K562 (cell line): ENCODE measurements around the gene LTB4R2. TPM values are rescaled to one million over a fixed set of nuclear protein-coding genes. Genes with fewer than 3 reads are reported as not detected.
A peak's percentile ranks its signal among the peaks of the same experiment; 100 is the strongest.

ENCODE experiments used
- ATAC-seq: fragments of 200-7000 bp; cut with Tn5 transposase; 3 replicates; pipeline ENCODE4 v1.9.1; 2020; ENCODE audit warnings: moderate library complexity
- Bru-seq: library from RNA; stranded (reverse); fragments of 400-500 nt; gene quantifications from one replicate; lab custom pipeline; 2021; lab: Mats Ljungman, UMichigan
- BruChase-seq, 2 experiments: library from RNA; stranded (reverse); fragments of 400-500 nt; gene quantifications; one replicate each; lab custom pipeline; 2021; lab: Mats Ljungman, UMichigan
- BruUV-seq: library from RNA; stranded (reverse); fragments of 400-500 nt; replicated peaks from 2 replicates; lab custom pipeline; 2021; lab: Mats Ljungman, UMichigan
- CTCF ChIA-PET: fragments of 300-600 bp; formaldehyde crosslinking; extraction: SDS; loops from one replicate; lab custom pipeline; 2021; ENCODE audit warnings: low intra/inter-chr PET ratio; lab: Yijun Ruan, JAX
- POLR2A ChIA-PET: fragments of 300-600, 350-650 bp; sonication (Branson Sonifier 250); formaldehyde crosslinking; extraction: SDS; loops from one replicate; lab custom pipeline; 2021; ENCODE audit warnings: antibody characterized with exemption, inconsistent platforms; lab: Yijun Ruan, JAX
- DNase-seq, 4 experiments: peaks; one replicate each; pipeline versions ENCODE4 v3.0.0 to v3.0.0-alpha.2; 2011 to 2018; ENCODE audit warnings: low spot score in 3 of 4, mixed read lengths in 3 of 4; ENCODE audit errors: extremely low read depth in 1 of 4
- FAIRE-seq: peaks from 2 replicates; lab custom pipeline; 2011; peaks lifted over from hg19 to GRCh38; lab: Jason Lieb, UNC
- H2AFZ ChIP-seq: 2 replicates; pipeline ENCODE4 v1.6.0; 2011; ENCODE audit warnings: low read depth, low read length, control low read depth, inconsistent platforms
- H3K27ac ChIP-seq: fragments of 200-600 bp; 3 replicates; pipeline ENCODE4 v1.8.0; 2011; ENCODE audit warnings: low read depth, mild to moderate bottlenecking, control low read depth, inconsistent platforms, low read length, moderate library complexity, mixed read lengths; ENCODE audit errors: extremely low read depth
- H3K27me3 ChIP-seq, 2 experiments: fragments of 300-600 bp in 1 of 2; 2 replicates in 1 of 2; 3 replicates in 1 of 2; pipeline versions ENCODE4 v1.6.0 to v1.8.0; 2011; ENCODE audit warnings: inconsistent platforms in 2 of 2, low read length in 2 of 2, mild to moderate bottlenecking in 1 of 2, mixed read lengths in 1 of 2, moderate library complexity in 1 of 2; ENCODE audit not compliant: control insufficient read depth in 2 of 2, insufficient read depth in 2 of 2
- H3K36me3 ChIP-seq: fragments of 300-600 bp; 3 replicates; pipeline ENCODE4 v1.8.0; 2011; ENCODE audit warnings: mild to moderate bottlenecking, low read length, inconsistent platforms; ENCODE audit not compliant: control insufficient read depth, insufficient read depth
- H3K4me1 ChIP-seq, 2 experiments: fragments of 200-600 bp in 1 of 2; replicated peaks in 1 of 2; 2 replicates in 1 of 2; 3 replicates in 1 of 2; pipeline versions ENCODE4 v1.5.1 to v1.8.0; 2011; ENCODE audit warnings: inconsistent platforms in 2 of 2, low read length in 2 of 2, mild to moderate bottlenecking in 1 of 2, mixed read lengths in 1 of 2, moderate library complexity in 1 of 2; ENCODE audit not compliant: control insufficient read depth in 2 of 2, insufficient read depth in 2 of 2
- H3K4me2 ChIP-seq: 2 replicates; pipeline ENCODE4 v1.6.1; 2011; ENCODE audit warnings: low read length, control low read depth, inconsistent platforms, mixed read lengths; ENCODE audit not compliant: insufficient read depth
- H3K4me3 ChIP-seq: fragments of 200-600 bp; sonication (generic), shearing (Covaris generic); 2 replicates; pipeline ENCODE4 v1.5.1; 2016; ENCODE audit warnings: control low read depth, inconsistent platforms
- H3K79me2 ChIP-seq: fragments of 200-600 bp; 3 replicates; pipeline ENCODE4 v1.8.0; 2011; ENCODE audit warnings: low read length, inconsistent platforms; ENCODE audit not compliant: control insufficient read depth, insufficient read depth
- H3K9ac ChIP-seq, 2 experiments: 2 replicates each; pipeline versions ENCODE4 v1.6.0 to v1.6.1; 2011; ENCODE audit warnings: low read depth in 2 of 2, low read length in 2 of 2, control low read depth in 1 of 2, inconsistent platforms in 1 of 2, mild to moderate bottlenecking in 1 of 2, mixed read lengths in 1 of 2; ENCODE audit not compliant: insufficient read depth in 1 of 2
- H3K9me1 ChIP-seq: one replicate; pipeline ENCODE4 v1.6.0; 2011; ENCODE audit warnings: inconsistent platforms, mild to moderate bottlenecking, low read length, moderate library complexity; ENCODE audit not compliant: control insufficient read depth, insufficient read depth
- H3K9me3 ChIP-seq: replicated peaks from 2 replicates; pipeline ENCODE4 v1.5.1; 2011; ENCODE audit warnings: low read depth, low read length, inconsistent platforms; ENCODE audit not compliant: control insufficient read depth, insufficient read depth
- H4K20me1 ChIP-seq: replicated peaks from 2 replicates; pipeline ENCODE4 v1.6.1; 2011; ENCODE audit warnings: low read length, inconsistent platforms, mixed read lengths; ENCODE audit not compliant: control insufficient read depth, insufficient read depth
- MYC ChIP-seq, 2 experiments: fragments of 250-450 bp in 1 of 2; sonication (Bioruptor Pico) in 1 of 2; IDR thresholded peaks; 2 replicates each; pipeline versions ENCODE4 v1.5.1 to v1.6.1; 2012 to 2021; ENCODE audit warnings: low read depth in 2 of 2, borderline replicate concordance in 1 of 2, improper control_type of control experiment in 1 of 2, low read length in 1 of 2, mild to moderate bottlenecking in 1 of 2, moderate library complexity in 1 of 2
- ZFP36 ChIP-seq: fragments of 150-350 bp; IDR thresholded peaks from 2 replicates; pipeline ENCODE4 v1.6.1; 2018; ENCODE audit warnings: low read length, low read depth; ENCODE audit not compliant: partially characterized antibody
- ZNF75A ChIP-seq: fragments of 450-650 bp; formaldehyde crosslinking; IDR thresholded peaks from 2 replicates; pipeline ENCODE4 v1.4.0; 2020; ENCODE audit warnings: mild to moderate bottlenecking
- WGBS: fragments of 100-300 bp; shearing (Covaris generic); methylation state at CpG from one replicate; pipeline ENCODE4 v1.1.6; 2016; ENCODE audit warnings: low coverage, mixed read lengths; ENCODE audit not compliant: insufficient coverage; ENCODE audit errors: missing lambda C conversion rate; 5-methylcytosine and 5-hydroxymethylcytosine counted together
- in situ Hi-C: fragments of 300-500 bp; cut with MboI; formaldehyde crosslinking; loops from 4 replicates; pipeline ENCODE4 v1.15.0; 2018; ENCODE audit warnings: inconsistent platforms, mixed read lengths
- intact Hi-C: fragments of 100-400 bp; cut with micrococcal nuclease; formaldehyde crosslinking; loops from 2 replicates; pipeline ENCODE4 v1.14.2; 2022
- long read RNA-seq, 3 experiments: library from polyadenylated mRNA in 2 of 3; library from RNA in 1 of 3; unstranded in 2 of 3; stranded (forward) in 1 of 3; transcript quantifications; one replicate each; pipeline ENCODE4 v2.0.0, GENCODE V29; 2019 to 2022
- polyA minus RNA-seq, 3 experiments: library from RNA; depleted of rRNA, polyadenylated mRNA; stranded (reverse); fragments of >200 nt; gene quantifications; 2 replicates each; pipeline ENCODE4 v1.2.3, GENCODE V29; 2011
- polyA plus RNA-seq, 8 experiments: library from polyadenylated mRNA; depleted of rRNA in 4 of 8; stranded (reverse) in 5 of 8; unstranded in 3 of 8; fragments of >200 nt; fragmentation: Nextera tagmentation in 2 of 8; fragmentation: Illumina TruSeq in 1 of 8; extraction: Ambion mirVana in 2 of 8; extraction: Trizol in 1 of 8; gene quantifications; 2 replicates each; pipeline versions ENCODE4 v1.2.1 to v1.2.3, GENCODE V29; 2011 to 2014; ENCODE audit warnings: inconsistent platforms in 1 of 8, missing spikeins in 1 of 8
- total RNA-seq, 7 experiments: library from RNA; depleted of rRNA in 6 of 7; stranded (reverse); fragments of >200 nt in 6 of 7; fragmentation: Illumina TruSeq in 2 of 7; extraction: Trizol in 2 of 7; gene quantifications; 2 replicates each; pipeline versions ENCODE4 v1.2.1 to v1.2.3, GENCODE V29; 2011 to 2021; ENCODE audit warnings: low replicate concordance in 1 of 7
- TF ChIP-seq, protein P1 (sequence below): sonication (generic); formaldehyde crosslinking; IDR thresholded peaks from 2 replicates; pipeline ENCODE4 v1.8.1; 2023; ENCODE audit warnings: mild to moderate bottlenecking, missing genetic modification reagents

Gene LTB4R2
- 25.8 and 60.8 TPM in 2 replicates for total RNA-seq (2011; cell fraction: chromatin; rRNA removed; ENCODE audit: low replicate concordance)
- 33.2 and 38.2 TPM in 2 replicates for total RNA-seq (2011; cell fraction: nucleolus; rRNA removed)
- 30.5 and 42.4 TPM in 2 replicates for total RNA-seq (2011; cell fraction: nucleoplasm; rRNA removed)
- total RNA-seq (2014; rRNA removed) (3.9 and 5.8 TPM in 2 replicates), total RNA-seq (2014; rRNA removed; fragmentation: Illumina TruSeq; extraction: Trizol) (2.1 and 2.4 TPM in 2 replicates), total RNA-seq (2015; rRNA removed; fragmentation: Illumina TruSeq; extraction: Trizol) (2.5 and 3.1 TPM in 2 replicates), total RNA-seq (2021) (6.9 and 9.4 TPM in 2 replicates), polyA plus RNA-seq (2011; rRNA removed) (2.5 and 3.2 TPM in 2 replicates), polyA plus RNA-seq (2014; fragmentation: Illumina TruSeq; extraction: Trizol) (2.6 and 2.7 TPM in 2 replicates), polyA plus RNA-seq (2014; fragmentation: Nextera tagmentation; extraction: Ambion mirVana) (under 1 TPM in 1 of 2 experiments, not detected in 1; 0.03 TPM), polyA plus RNA-seq (2014; rRNA removed) (8.6 and 11.6 TPM in 2 replicates), polyA minus RNA-seq (2011; rRNA and poly(A)+ RNA removed) (2.2 and 2.5 TPM in 2 replicates), Bru-seq, nascent RNA (percentile 66 among the genes with signal in this experiment), BruChase-seq, experiment 1, labeled RNA remaining after a 2-hour chase (percentile 65 among the genes with signal in this experiment), BruChase-seq, experiment 2, labeled RNA remaining after a 6-hour chase (percentile 64 among the genes with signal in this experiment)
- polyA plus RNA-seq (2011; cell fraction: cytosol; rRNA removed), result 1.4 and 6.0 TPM in 2 replicates
- polyA plus RNA-seq (2011; cell fraction: nucleus; rRNA removed), result 25.2 and 64.2 TPM in 2 replicates
- polyA plus RNA-seq (2012), result 4.0 and 6.3 TPM in 2 replicates
- 1.6 and 3.3 TPM in 2 replicates for polyA minus RNA-seq (2011; cell fraction: cytosol; rRNA and poly(A)+ RNA removed)
- polyA minus RNA-seq (2011; cell fraction: nucleus; rRNA and poly(A)+ RNA removed), result 15.0 and 20.1 TPM in 2 replicates
- long read RNA-seq, experiment 1, partial matches to known transcripts, result 0 of 5 reads
- long read RNA-seq, experiment 1, other reads (novel, unspliced or antisense), result 0 of 5 reads
- long read RNA-seq, experiment 2, partial matches to known transcripts, result 0 of 22 reads
- long read RNA-seq, experiment 2, other reads (novel, unspliced or antisense), result 18 of 22 reads
- long read RNA-seq, experiment 3, partial matches to known transcripts, result 0 of 1 reads
- long read RNA-seq, experiment 3, other reads (novel, unspliced or antisense), result 0 of 1 reads

GRCh38 chr14:24309538-24310264 is at the start of gene LTB4R2:
Gene LTB4R2, plus strand, starts transcription at chr14:24310140. Its CDS starts 525 bp downstream, at chr14:24310665.
- no peak within 1 kb of the TSS for H3K4me2 ChIP-seq
- FAIRE-seq (no peak), ATAC-seq (no peak), DNase-seq (no peak)
- ChIA-PET CTCF (no interaction called here), POLR2A (interaction anchor here (1.1 kb wide), 1 partner anchor 10 kb away, joined by 3 read pairs; the partner anchor contains the start of genes DHRS1 and NOP9)
- BruUV-seq, result no TSS peak
- in situ Hi-C loops, result no loop called here
- H3K9ac ChIP-seq, result 0 out of 4 replicates have a peak within 1 kb of the TSS, but pooled peaks of 1 of the 2 experiments have one; percentile 27
- WGBS, result 84% methylated on average over 5 of the region's 5 CpGs
- no peaks in the 10 kb centered on the region for H4K20me1 ChIP-seq
- no peak for TF ChIP-seq MYC (IDR thresholded peaks at IDR 0.05; ENCODE audit: low read depth, low read length)
- no peak for TF ChIP-seq MYC (CRISPR knock-in tag; IDR thresholded peaks at IDR 0.05; ENCODE audit: borderline replicate concordance, low read depth)
- no peak for TF ChIP-seq ZNF75A (CRISPR knock-in tag)
- TF ChIP-seq, protein P1, sequence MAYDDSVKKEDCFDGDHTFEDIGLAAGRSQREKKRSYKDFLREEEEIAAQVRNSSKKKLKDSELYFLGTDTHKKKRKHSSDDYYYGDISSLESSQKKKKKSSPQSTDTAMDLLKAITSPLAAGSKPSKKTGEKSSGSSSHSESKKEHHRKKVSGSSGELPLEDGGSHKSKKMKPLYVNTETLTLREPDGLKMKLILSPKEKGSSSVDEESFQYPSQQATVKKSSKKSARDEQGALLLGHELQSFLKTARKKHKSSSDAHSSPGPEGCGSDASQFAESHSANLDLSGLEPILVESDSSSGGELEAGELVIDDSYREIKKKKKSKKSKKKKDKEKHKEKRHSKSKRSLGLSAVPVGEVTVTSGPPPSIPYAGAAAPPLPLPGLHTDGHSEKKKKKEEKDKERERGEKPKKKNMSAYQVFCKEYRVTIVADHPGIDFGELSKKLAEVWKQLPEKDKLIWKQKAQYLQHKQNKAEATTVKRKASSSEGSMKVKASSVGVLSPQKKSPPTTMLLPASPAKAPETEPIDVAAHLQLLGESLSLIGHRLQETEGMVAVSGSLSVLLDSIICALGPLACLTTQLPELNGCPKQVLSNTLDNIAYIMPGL (CRISPR knock-in tag), result no peak
- TF ChIP-seq ZFP36, result peak; percentile 17
- no peaks in the 10 kb centered on the region for H3K9me3 ChIP-seq
- no peak within 1 kb of the TSS for H3K4me3 ChIP-seq
- H3K27me3 ChIP-seq, result no peaks in the 10 kb centered on the region
- H3K9me1 ChIP-seq, result no peaks in the 10 kb centered on the region
- H3K36me3 ChIP-seq, result peaks cover 52% of the 10 kb centered on the region; the same call in 2 of the 3 replicates
- intact Hi-C loops, result no loop called here
- no peaks in the 10 kb centered on the region for H3K79me2 ChIP-seq
- H3K4me1 ChIP-seq, result peaks cover 4 to 6% of the 10 kb centered on the region in 2 experiments; a peak in 4 of 5 replicates
- H2AFZ ChIP-seq, result no peak within 1 kb of the TSS
- no peak within 1 kb of the TSS for H3K27ac ChIP-seq
